ENCODE measurements around the gene LEP.

Gene LEP

DNA sequence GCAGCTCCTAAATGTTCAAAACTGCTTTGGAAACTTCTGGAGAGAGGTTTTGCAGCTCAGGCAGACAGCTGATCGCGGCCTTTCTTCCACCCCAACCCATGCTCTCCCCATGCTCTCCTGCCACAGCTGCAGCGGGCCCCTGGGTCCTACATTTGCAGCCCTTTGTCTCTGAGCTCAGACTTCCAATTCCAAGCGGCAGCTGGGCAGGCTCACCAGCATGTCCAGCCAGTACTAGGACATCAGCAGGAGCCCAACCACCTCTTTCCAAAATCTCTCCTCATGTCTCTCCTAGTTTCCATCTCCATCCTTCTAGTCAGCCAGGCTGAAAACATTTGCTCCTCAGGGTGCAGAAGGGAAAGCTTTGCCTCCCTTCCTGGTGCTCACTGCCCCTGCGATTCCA, 6.0 kb downstream of the LEP start:
- no peak for DNase-seq (ENCODE audit: low spot score)

DNA sequence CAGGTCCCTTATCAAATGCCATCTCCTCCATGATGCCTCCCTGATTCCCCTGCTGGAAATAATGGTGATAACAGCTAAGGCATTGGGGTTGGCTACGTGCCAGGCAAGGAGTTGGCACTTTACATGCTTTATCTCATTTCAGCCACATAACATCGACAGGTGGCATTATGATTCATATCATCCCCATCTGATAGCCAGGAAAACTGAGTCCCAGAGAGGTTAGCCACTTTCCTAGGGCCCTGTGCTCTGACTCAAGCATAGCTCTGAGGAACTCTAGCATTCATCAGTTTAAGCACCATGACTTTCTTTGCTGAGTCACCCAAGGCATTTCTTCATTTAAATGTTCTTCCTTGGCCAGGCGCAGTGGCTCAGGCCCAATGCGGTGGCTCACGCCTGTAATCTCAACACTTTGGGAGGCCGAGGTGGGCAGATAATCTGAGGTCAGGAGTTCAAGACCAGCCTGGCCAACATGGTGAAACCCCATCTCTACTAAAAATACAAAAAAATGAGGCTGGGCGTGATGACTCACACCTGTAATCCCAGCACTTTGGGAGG, 6.6 kb downstream of the LEP start:
- DNase-seq (ENCODE audit: low spot score), result peak; percentile 48

DNA sequence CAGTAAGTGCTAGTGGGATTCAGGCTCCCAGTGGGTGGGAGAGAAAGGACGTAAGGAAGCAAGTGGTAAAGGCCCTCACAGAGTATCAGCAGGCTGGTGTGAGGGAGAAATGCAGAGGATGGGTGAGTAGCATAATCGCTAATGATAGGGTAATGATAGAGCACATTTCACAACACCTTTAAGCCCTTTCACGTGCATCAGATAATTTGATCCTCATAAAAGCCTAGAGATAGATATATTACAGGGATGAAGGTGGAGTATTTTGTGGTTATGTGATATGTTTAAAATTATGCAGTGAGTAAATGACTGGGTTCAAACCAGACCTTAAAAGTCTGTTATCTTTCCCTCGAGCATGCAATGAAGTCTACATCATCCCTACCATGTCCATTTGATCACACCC, 10.3 kb downstream of the LEP start:
- no peak for DNase-seq (ENCODE audit: low spot score)

DNA sequence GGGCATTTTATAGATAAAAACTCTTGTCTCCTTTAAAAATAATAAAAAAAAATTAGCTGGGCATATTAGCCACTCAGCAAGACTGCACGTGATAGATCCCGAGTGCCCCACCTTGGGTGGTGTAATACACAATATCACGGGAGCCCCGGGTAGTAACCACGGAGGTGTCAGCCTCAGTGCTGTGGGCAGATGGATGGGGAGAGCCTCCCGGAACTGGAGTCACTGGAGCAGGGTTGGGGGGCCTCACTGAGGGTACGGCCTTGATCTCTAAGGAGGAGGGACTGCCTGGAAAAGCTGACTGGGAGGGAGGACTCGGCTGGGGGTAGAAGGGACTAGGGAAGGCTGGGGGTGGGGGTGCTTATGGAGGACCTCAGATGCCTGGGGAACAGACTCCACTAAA, 12.6 kb downstream of the LEP start:
- DNase-seq (ENCODE audit: low spot score), result no peak

DNA sequence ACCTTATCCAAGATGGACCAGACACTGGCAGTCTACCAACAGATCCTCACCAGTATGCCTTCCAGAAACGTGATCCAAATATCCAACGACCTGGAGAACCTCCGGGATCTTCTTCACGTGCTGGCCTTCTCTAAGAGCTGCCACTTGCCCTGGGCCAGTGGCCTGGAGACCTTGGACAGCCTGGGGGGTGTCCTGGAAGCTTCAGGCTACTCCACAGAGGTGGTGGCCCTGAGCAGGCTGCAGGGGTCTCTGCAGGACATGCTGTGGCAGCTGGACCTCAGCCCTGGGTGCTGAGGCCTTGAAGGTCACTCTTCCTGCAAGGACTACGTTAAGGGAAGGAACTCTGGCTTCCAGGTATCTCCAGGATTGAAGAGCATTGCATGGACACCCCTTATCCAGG, 13.4 kb downstream of the LEP start:
- no peak for DNase-seq (ENCODE audit: low spot score)

DNA sequence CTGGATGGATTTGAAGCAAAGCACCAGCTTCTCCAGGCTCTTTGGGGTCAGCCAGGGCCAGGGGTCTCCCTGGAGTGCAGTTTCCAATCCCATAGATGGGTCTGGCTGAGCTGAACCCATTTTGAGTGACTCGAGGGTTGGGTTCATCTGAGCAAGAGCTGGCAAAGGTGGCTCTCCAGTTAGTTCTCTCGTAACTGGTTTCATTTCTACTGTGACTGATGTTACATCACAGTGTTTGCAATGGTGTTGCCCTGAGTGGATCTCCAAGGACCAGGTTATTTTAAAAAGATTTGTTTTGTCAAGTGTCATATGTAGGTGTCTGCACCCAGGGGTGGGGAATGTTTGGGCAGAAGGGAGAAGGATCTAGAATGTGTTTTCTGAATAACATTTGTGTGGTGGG, 14.2 kb downstream of the LEP start:
- no peak for DNase-seq (ENCODE audit: low spot score)

DNA sequence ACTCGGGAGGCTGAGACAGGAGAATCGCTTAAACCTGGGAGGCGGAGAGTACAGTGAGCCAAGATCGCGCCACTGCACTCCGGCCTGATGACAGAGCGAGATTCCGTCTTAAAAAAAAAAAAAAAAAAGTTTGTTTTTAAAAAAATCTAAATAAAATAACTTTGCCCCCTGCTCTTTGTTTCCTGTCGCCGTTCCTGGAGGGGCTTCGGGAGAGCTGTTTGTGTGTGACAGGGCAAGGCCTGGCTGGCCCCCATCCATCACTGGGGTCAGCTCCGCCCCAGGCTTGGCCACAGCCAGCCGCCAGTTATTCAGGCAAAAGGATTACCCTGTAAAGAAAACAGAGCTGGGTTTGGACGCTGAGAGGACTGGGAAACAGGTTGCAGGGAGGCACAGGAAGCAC, 16.4 kb downstream of the LEP start:
- no peak for DNase-seq (ENCODE audit: low spot score)

DNA sequence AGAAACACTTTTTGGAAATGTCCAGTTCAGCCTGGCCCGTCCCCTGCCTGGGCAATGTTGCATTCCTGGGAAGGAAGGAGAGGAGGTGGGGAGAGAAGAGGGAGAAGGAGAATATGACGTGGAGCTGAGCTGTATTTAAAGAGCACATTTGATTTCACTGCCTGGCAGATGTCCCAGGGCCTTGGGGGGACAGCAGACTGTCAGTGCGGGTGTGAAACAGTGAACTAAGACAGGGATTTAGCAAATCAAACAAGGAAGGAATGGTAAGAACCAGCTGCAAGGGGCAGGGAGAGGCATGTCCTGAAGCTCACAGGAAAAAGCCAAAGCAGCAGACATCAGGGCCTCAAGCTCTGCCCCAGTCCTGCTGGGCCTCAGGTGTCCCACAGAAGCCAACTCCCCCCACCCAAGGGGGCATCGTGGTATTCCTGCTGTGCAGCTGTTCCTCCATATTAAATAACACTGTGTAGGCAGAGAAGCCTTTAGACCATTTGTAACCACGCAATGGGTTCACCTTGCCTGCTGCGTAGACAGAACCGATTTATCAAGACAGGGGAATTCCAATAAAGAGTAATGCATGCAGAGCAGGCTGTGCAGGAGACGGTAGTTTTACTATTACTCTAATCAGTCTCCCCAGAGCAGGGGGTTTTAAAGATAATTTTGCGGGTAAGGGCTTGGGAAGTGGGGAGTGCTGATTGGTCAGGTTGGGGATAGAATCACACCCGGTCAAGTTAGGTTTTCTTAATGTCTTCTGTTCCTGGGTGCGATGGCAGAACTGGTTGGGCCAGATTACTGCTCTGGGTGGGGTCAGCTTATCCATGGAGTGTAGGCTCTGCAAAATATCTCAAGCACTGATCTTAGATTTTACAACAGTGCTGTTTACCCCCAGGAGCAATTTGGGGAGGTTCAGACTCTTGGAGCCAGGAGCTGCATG, 18.3 kb downstream of the LEP start:
- no peak for DNase-seq (ENCODE audit: low spot score)

DNA sequence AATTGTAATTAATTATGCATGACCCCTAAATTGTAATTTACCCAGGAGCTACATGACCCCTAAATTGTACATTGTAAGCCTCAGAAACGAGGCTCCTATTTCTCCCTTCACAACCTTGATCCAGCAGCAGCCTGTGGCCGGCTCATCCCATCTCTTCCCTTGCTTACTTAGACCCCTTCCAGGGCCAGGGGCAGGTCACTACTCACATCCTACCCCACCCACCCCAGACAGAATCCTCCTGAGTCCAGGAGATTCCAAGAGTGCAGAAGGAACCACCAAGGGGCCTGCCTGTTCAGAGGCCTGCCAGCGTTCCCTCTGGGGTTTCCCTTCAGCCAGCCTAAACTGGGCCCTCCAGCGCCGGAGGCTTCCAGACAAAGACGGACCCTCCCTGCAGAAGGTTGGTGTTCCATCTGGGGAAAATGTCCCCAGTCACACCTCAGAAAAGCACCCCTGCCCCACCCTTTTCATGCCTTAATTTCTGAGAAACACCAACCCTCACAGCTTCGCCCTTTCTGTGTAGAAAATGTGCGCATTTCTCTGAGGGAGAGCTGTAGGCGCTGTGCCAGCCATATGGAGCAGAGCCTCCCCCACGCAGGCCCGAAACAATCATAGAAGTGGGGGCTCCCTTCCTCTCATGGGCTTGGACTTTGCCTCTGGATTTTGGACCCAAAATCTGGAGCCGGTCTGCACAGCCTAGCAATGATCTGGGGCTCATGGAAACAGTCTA, 19.2 kb downstream of the LEP start:
- no peak for DNase-seq (ENCODE audit: low spot score)

DNA sequence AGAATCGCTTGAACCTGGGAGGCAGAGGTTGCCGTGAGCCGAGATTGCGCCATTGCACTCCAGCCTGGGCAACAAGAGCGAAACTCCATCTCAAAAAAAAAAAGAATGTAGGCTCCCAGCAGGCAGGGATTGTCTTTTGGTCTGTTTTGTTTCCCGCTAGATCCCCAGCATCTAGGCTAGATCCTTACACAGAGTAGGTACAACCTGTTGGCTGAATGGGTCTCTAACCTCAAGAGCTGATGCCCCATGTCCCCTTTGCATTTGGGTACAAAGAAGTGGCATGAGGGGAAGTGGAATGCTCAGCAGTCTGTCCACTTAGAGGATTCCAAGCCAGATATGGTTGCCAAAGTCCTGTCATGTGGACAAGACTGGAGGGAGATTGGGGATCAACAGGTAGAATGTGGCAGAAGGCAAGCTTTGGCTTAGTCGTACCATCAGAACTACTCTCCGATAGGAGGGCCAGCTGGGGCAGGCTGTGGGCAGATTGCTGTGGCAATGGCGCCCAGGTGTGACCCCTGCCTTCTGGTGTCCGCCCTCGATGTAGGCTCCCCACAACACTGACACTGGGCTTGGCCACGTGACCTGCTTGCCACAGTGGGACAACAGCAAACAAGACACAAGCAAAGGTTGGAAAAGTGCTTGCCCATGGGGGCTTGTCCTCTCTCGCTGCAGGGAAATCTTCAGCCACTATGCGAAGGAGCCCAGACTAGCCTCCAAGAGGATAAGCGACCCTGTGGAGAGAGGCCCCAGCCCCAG, 21.4 kb downstream of the LEP start:
- DNase-seq (ENCODE audit: low spot score), result no peak

DNA sequence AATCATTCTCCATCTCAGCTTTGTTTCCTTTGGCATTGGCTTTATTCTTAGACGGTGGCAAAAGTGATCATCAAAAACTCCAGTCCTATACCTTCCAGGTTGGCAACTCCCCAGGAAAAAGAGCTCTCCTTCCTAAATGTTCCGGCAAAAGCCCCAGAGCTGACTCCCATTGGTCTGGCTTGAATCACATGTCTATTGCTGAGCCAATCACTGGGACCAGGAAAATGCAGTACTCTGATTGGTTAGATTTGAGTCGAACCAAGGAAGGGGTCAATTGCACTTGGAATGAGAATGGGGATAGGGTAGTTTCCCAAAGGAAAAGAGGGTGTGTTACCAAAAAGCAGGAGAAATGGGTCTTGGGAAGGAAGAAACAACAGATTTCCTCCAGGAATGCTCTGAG, 22.3 kb downstream of the LEP start:
- DNase-seq (ENCODE audit: low spot score), result no peak

DNA sequence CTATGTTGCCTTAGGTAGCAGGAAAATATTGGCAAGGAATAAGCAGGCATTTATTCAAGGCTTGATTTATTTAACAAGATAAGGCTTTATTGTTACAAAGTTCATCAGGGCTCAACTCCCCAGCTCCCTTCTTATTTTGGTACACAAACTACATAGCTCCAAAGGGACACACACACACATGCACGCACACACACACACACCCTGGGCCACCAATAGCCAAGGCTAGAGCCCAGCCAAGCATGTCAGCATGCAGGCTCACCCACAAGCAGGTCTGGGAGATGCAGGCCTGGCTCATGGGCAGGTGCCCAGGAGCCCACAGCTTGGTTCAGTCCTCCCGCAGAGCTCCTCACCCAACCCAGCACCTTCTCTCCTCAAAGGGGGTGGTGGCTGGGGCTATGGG, 23.4 kb downstream of the LEP start:
- no peak for DNase-seq (ENCODE audit: low spot score)

DNA sequence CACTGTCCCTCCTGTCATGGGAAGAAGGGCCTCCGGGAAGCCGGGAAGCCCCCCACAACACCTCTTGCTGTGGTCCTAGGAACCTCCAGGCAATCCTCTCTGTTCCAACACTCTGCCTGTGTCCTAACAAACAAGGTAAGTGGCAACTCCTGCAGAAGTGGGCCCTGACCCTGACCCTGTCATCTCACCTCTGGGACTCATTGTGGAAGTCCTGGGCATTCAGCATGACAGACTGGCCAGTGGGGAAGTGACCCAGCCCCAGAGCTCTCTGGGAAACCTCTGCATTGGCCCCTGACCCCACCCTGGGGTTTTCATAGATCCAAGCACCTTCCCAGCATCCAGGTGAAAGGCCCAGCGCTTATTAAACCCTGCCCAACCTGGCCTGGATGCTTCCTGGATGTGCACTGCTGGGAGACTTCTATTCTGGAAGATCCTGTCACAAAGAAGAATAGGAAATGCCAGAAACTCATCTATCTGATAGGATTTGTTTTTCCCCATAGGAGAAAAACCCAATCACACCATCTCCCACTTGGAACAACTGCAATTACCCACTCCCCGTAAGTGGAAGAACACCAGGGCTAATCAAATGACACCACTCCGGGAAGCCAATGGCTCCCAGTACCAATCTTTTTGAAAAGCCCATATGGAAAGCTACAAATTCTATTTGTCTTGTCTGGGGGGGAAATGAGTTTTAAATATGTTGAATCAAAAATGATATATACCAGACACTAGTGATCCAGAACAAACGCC, 24.3 kb downstream of the LEP start:
- no peak for DNase-seq (ENCODE audit: low spot score)

DNA sequence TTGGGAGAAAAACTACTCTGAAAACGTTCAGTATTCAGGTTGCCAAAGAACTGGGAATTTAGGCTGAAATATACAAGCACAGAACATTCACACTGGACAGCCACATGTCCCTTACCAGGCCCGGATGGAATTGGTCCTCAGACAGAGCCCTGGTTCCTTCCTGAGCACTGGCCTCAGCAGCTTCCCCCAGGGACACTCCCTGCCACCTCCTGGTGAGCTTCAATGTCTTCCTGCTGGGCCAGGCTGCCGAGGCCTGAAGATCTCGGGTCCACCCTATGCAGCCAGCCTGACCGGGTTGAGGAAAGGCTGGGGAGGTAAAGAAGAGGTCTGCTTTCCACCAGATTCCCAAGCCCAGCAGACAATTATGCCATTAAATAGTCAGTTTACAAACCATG, 24.8 kb downstream of the LEP start:
- DNase-seq (ENCODE audit: low spot score), result no peak

DNA sequence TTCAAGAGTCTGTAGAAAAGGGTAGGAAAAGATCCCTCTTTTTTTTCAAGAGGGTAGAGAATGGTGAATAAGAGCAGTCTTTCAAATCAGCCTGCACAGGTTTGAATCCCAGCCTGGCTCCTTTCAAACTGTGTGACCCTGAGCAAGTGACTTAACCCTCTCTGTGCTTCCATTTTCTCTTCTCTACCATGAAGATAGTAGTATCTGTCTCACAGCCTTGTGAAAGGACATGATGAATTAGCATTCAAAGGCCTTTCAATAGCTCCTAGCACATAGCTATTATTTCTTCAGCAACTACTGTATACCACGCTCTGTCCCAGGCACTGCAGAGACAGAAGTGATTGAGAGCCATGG, 25.4 kb downstream of the LEP start:
- DNase-seq (ENCODE audit: low spot score), result no peak

DNA sequence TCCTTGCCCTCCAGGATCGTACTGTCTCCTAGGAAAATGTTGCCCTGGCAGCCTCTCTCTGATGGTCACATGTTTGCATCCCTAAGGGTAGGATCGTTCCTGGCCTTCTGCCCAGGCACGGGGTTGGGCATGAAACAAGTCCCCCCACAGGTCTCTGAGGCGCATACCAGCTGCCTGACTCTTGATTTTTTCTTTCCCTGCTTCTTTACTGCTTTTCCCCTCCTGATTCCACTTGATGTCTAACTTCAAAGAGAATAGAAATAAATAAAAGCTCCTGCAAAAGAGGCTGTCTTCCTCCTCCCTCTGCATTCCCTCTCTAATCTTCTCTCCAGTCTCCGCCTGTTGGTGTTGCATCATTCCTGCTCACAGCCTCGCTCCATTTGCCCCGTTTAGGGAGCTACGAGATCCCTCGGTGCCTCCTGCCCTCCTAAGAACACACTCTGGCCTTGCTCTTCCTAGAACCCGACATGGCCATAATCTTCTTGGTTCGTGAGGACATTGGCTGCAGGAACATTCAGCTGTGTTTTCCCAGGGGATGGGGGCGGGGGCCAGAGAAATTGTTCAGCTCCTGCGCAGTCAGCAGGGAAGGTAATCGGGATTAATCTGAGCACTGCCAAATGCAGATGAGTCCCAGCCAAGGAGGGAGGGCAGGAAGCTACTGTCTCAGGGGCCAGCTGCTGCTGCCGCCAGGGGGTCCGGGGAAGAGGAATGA, 26.0 kb downstream of the LEP start:
- no peak for DNase-seq (ENCODE audit: low spot score)

DNA sequence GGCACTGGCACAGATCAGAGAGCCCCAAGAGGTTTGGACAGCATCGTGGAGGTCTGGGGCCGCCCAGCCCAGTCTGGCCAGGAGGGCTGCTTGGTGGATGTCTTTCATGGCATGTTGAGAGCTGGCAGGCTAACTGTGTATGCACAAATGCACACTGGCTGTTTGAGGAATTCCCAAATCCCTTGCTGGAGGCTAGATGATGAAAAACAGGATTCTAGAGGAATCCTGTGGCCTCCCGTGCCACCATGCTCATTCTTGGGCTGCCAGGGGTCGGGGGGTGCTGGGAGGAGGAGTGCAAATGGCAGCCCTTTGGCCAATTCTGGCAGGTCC, 26.5 kb downstream of the LEP start:
- no peak for DNase-seq (ENCODE audit: low spot score)

DNA sequence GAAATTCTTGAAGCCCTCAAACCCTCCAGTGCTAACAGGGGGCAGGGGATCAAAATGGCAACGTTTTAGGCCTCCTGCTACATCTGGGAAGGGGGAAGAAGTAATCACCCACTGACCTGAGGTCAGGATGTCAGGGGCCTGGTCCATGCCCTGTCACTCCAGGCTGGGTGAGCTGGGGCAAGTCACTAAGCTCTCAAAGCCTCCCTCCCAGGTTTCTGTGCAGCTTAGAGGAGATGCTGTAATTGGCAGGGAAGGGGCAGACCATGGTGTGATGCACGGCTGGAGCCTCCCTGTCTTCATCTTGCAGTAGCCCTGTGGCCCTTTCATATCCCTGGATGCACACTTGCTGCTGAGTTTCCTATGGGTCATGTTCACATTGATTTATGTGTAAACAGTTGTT, 27.2 kb downstream of the LEP start:
- no peak for DNase-seq (ENCODE audit: low spot score)

DNA sequence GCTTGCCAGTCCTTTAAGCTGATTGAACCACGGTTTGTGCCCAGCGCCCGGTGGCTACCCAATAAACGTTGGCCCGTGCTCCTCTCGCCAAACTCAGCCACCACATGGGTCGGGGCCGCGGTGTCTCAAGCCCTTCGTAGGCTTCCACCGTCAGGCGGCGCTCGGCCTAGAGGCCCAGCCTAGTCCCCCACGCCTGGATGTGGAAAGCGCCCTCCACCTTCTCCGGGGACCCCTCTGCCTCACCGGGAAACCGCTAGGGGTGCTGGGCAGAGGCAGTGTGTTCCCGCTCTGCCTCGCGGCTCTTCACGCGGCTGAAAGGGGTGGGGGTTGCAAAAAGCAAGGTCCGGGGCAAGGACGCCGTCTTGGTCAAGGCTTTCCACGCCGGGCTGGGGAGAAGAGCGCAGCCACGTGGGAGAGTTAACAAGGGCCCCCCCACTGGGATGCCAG, 29.8 kb downstream of the LEP start:
- no peak for DNase-seq (ENCODE audit: low spot score)

DNA sequence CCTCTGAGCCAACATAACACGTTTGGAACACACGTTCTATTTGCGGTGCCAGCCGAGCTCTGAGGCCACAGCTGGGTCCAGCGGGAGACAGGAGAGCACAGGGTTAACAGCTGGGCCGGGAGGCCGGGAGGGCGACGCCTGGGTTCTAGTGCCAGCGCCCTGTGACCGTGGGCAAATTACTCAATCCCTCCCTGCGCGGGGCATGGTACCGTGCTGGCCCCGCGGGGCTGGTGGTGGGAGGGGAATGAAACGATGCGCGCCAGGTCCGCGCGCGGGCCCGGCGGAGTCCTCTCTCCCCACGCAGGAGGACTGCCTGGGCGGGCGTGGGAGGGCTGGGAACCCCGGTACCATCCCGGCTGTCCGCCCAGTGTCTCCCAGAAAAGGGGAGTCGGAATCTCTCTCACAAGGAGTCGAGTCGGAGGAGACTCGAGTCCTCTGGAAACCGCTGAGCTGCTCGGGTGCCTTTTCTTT, 30.4 kb downstream of the LEP start:
- no peak for DNase-seq (ENCODE audit: low spot score)

DNA sequence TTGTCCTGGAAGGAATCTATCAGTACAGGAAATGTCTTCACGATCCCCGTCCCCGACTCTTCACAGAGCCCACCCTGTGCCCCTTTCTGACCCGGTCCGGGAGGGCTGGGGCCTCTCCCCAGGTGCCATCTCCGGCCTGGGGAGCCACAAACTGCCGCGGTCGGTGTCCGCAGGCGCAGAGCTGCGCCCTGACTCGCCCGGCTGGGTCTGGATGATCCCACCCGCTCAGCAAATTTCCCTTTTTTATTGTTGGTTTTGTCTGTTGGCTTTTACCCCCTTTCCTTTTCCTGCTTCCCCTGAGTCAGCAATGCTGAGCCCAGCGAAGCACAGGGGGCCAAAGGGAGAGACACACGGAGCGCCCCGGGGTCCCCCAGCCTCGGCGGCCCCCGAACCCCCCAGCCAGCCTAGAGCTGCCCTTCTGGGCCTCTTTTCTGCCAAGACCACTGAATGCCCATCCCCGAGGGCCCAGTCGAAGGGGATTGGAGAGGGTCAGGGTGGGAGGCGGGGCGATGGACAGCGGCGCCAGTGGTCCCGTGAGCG, 30.9 kb downstream of the LEP start:
- DNase-seq (ENCODE audit: low spot score), result no peak
